Stimulated activated CD4-positive, alpha-beta T cell treated with anti-CD3 and anti-CD28 coated beads, Interleukin-1b, Interleukin-23, amount 100 ng/mL, for 4 hours (primary cell): ENCODE measurements around the gene TNK2.
A peak's percentile ranks its signal among the peaks of the same experiment; 100 is the strongest.

ENCODE experiments used
- DNase-seq, 2 donors: peaks; one replicate each; pipeline ENCODE4 v3.0.0-alpha.2; 2020; ENCODE audit warnings: low read depth in 2 of 2

TNK2 gene

DNA sequence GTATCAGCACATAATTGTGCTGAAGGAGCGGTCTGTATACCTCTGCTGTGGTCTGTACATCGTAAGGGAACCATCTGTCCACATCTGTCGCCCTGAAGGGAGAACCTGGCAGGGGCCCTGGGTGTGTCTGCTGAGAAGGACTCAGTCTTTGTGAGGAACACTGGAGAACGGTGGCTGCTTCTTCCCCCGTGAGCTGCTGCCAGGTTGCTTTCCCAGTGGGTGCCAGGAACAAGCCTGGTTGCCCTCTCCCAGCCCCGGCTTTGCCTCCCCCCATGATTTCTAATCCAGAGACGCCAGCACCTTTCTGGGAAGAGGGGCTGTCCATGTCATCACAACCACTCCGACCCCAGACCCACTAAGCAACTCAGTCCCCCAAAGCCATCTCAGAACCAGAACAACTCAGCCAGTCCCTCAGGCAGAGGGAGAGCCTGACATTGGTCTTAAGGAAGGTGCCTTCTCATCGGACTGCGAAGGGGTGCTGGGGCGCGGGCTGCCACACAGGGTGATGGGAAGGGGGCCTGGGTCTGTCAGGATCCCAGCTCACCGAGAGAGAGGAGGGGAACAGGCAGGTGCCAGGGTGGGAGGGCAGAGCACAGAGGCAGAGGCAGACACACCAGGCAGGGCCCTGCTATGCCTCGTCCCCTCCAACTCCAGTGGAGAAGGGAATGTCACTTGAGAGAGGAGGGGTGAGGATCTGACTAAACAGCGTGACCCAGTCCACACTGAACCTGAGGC lies 8.5 kb downstream of the TNK2 start:
- no peak for DNase-seq

GRCh38 chr3:195897853-195898415 lies 10.4 kb downstream of the TNK2 start:
- no peak for DNase-seq

GRCh38 chr3:195897081-195897852 lies 11.1 kb downstream of the TNK2 start:
- no peak for DNase-seq

DNA sequence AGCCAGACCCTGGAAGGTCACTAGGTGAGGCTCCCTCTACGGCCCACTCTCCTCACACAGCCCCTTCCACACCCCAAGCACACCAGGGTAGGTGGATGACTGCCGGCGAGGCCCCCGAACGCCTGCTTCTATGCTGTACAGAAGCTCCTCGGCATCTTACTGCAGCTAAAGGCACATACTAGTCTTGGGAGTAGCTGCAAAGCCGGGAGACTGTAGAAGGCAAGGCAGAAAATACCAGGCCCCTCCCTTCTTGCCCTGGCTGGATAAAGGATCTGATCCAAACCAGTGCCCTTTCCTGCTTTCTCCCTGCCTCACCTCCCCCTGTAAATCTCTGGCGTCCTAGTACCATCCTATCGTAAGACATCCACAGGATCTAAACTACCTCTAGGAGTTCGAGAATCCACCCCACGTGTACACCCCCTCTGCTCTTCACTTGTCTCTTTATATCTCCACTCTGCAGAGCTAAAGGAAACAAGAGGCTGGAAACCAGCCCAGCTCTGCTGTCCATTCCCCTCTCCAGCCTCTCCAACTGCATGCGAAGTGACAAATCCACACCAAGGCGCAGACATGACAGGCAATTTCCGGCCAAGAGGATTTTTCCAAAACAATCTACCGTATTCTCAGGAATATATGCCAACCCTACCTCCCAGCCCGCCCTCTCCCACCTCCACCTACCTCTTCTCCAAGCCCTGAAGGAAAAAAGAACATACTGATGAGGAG lies 11.8 kb downstream of the TNK2 start:
- no peak for DNase-seq

GRCh38 chr3:195895861-195896360 lies 12.4 kb downstream of the TNK2 start:
- peak in 1 of 2 donors; percentile 68 for DNase-seq

- DNase-seq = peak in 1 of 2 donors; percentile 62
Measured at GRCh38 chr3:195895078-195895860, 13.1 kb downstream of the TNK2 start.

DNA sequence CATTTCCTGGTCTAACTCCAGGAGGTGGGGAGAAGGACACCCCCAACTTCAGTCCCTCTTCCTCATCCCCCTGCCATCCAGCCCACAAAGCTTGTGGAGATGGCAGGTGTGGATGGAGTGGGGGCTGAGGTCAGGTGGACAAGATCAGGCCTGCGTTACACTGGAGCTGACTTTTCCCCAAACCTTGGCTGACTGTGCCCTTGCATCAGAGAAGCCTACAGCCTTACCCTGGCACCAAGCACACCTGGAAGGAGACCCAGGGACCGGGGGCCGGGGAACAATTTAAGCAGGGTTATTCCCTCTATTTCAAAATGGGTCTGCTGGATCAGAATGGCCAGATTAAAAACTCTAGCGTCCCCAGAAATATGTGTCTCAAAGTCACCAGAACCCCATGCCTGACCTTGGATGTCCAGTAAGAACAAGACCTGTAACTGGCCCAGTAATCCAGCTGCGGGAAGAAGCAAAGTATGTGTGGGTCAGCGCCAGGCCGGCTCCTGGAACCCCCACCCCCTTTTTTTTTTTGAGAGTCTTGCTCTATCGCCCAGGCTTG lies 14.4 kb downstream of the TNK2 start:
- DNase-seq = no peak

- no peak for DNase-seq
Measured at GRCh38 chr3:195893516-195893915, 14.8 kb downstream of the TNK2 start.

DNA sequence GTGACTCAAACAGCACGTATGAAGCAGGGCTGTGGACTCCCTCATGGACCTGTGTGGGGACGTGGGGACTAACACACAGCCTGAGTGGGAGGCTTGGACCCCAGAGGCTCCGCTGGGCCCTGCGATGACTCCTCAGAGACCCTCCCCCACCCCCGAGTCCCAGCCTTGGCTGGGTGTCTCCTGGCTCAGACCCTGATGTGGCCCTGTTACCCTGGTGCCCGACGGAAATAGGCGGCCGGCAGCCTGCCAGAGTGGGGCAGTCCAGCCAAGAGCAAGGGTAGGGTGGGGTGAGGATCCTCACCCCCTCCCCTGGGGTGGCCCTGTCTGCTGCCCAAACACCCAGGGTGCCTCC lies 15.3 kb downstream of the TNK2 start:
- no peak for DNase-seq

DNA sequence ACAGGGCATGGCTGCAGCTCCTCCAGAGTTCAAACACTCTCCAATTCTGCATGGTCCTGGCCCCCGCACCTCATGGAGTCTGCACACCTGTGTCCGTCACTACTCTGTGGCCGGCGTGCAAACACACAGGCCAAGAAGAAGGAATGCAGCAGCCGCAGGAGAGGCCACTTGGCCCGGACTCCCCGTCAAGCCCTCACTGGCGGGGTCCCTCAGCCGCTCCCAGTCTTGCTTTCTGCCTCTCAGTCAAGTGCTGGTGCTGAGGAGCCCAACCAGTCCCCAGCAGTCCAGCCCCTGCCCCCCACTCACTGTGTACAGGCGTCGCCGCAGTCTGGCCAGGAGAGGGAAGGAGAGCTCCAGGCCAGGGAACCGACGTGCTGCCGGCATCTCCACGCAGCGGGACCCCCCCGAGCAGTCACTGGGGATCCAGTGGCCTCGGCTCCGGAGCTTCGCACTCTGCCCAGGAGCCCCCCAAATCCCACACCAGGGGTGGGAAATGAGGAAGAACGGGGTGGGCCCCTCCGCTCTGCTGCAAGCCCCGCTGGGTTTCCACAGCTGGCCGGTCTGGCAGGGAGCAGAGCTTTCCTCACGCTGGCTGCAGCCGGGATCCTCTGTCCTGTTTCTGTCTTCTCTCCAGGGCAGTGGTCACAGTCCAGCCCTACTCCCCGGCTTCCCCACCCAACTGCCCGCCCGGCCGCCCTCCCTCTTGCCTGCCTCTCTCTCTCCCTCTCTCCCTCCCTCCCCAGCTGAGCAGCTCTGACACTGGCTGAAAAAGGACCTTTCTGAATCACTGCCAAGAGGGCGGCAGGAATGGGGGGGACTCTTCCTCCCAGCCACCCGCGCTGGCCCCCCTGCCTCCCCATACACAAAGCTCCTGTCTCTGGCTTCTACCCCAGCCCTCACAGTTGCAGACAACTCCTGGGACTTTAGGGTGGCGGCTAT lies 16.0 kb downstream of the TNK2 start:
- DNase-seq = no peak

DNA sequence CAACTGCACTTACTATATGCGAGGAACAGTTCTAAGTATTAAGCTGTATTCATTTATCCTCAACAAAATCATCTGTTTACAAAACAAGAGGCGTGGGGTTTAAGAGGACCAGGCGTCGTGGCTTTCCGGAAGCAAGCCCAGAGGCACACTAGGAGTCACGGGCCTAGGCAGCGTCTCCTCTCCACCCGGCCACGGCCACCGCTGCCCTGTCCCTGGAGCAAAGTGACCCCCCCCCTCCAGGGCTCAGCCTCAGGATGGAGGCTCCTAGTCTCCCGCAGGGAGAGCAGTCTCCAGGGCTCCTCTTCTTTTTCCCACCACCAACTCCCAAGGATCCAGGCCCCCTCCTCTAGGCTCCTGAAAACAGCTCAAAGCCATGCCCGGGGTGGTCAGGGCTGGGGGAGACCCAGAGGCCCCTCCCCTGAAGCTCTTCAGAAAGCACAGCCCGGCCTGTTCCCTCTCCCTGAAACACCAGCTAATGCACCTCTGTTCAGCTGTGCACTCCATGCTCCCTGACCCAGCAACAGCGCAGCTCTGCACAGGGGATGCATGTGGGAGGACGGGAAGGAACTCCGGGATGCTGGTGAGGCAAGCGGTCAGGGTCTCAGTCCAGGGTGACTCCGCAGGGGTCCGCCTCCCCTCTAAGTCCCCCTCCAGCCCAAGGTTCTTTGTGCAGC lies 16.8 kb downstream of the TNK2 start:
- DNase-seq = no peak

GRCh38 chr3:195889870-195890295 lies 18.5 kb downstream of the TNK2 start:
- no peak for DNase-seq

DNA sequence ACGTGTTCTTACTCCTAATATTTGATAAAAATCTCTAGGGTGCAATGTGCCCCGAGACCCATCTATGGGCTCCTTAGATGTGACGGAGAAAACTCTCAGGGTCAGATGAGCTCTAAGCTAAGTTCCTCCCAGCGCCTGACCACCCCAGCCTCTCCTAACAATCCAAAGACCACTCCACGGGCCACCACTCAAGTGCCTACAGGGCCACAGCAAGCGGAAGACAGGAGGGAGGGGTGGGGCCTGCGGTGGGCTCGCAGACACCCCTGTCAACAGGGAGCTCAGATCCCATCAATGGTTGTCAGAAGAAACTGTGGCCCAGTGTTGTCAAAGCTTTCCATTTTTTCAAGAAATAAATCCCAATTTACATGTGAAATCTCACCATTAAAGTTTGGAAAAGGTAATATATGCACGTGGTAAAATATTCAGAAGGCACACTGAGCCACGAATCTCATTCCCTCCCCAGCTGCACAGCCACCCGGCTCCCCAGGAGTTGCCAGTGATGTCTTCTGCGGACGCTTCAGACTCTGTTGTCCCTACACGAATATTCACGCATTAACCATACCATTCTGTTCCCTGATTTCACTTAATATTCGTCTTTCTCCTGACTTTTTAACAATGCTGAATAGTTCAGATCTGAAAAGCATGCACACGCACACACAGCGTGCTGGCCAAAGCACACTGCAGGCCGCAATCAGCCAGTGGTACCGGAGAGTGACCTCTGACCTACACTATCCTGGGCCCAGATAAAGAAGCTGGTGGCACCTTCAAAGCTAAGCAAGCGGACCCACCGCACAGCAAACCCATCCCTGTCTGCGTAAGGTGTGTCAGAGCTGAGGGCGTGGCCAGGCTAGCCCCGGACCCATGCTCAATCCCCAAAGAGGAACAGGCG lies 19.1 kb downstream of the TNK2 start:
- DNase-seq = no peak

DNA sequence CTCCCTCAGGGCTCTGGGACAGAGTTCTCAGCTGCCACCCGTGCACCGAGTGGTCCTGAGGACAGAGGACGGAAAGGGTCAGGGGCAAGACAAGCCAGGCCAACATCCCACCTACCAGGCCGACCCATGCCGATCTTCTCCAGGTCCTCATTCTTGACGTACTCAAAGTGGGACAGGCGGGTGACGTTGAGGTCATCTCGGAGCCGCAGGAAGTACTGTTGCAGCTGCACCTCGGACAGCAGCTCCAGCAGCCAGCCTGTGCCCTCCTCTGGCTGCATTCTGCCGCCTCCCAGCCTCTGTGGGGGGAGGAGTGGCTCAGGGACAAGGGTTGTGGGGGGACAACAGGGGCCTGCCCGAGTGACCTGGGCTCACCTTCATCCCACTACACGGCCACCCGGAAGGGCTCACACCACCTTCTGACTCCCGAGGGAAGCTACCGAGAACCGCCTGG lies 20.0 kb downstream of the TNK2 start:
- DNase-seq = no peak

GRCh38 chr3:195887670-195888069 lies 20.7 kb downstream of the TNK2 start:
- DNase-seq = no peak

GRCh38 chr3:195886181-195887141 lies 21.9 kb downstream of the TNK2 start:
- DNase-seq = no peak
